Ovary (tissue), 3 donors: Measurements from ENCODE around the gene PTH1R.

Experiments
- EP300 ChIP-seq: sonication (generic); formaldehyde crosslinking; IDR thresholded peaks from one replicate; pipeline ENCODE4 v1.6.1; 2017; ENCODE audit warnings: antibody characterized with exemption
- TF ChIP-seq, protein P1 (sequence below), 3 donors: fragments of 450-650 bp in 2 of 3; fragments of 200-600 bp in 1 of 3; IDR thresholded peaks; one replicate each; pipeline versions ENCODE4 v1.5.1 to v1.8.0; 2016 to 2022; ENCODE audit warnings: antibody characterized with exemption in 3 of 3, mild to moderate bottlenecking in 1 of 3
- donor health status: DM: no; HTN: no; CAD: no.

DNA sequence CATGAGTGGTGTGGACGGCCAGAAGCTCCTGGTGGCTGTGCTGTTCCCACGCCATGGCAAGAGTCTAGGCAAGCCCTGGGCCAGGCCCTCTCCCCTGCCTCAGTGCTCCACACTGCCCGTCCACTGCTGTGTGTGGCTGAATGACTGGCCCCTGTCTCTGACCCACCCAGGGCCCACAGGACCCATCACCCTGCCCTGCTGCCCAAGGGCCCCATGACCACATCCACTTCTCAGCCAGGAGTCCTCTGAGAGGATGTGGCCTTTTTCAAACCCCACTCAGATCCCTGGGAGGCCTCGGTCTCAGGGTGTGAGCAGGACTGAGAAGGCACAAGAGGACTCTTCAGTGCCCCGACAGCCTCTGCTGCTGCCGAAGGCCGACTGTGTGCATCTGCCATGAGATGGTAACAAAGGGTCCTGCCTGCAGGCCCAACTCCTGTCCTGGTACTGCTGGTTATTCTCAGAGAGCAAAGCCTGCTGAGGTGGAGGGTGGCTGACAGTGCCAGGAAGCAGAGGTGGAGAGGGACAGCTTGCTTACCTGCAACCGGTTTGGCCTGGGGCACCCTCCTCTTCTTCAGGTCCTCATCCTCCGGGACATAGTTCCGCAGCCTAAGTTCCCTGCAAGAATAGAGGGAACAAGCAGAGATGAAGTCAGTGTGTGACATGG is 47.5 kb downstream of the PTH1R start:
- TF ChIP-seq, protein P1, sequence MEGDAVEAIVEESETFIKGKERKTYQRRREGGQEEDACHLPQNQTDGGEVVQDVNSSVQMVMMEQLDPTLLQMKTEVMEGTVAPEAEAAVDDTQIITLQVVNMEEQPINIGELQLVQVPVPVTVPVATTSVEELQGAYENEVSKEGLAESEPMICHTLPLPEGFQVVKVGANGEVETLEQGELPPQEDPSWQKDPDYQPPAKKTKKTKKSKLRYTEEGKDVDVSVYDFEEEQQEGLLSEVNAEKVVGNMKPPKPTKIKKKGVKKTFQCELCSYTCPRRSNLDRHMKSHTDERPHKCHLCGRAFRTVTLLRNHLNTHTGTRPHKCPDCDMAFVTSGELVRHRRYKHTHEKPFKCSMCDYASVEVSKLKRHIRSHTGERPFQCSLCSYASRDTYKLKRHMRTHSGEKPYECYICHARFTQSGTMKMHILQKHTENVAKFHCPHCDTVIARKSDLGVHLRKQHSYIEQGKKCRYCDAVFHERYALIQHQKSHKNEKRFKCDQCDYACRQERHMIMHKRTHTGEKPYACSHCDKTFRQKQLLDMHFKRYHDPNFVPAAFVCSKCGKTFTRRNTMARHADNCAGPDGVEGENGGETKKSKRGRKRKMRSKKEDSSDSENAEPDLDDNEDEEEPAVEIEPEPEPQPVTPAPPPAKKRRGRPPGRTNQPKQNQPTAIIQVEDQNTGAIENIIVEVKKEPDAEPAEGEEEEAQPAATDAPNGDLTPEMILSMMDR (IDR thresholded peaks at IDR 0.05): no peak
- no peak for TF ChIP-seq EP300
